ENCODE measurements around the gene ROM1. TPM values are rescaled to one million over a fixed set of nuclear protein-coding genes. Genes with fewer than 3 reads are reported as not detected.

Gene ROM1
- total RNA-seq, 1 experiment from 2014 or later: 2.7 TPM

- no peak for TF ChIP-seq REST (IDR thresholded peaks at IDR 0.05; ENCODE audit: insufficient read depth in 1 of 2, low read depth in 2 of 2, low read length in 1 of 2)
- no peak for TF ChIP-seq POLR2AphosphoS5 (IDR thresholded peaks at IDR 0.05; ENCODE audit: low read depth, low read length)
- no peak for TF ChIP-seq SIN3A (IDR thresholded peaks at IDR 0.05; ENCODE audit: borderline replicate concordance, insufficient read depth, low read depth, low read length)
- TF ChIP-seq, protein P1, sequence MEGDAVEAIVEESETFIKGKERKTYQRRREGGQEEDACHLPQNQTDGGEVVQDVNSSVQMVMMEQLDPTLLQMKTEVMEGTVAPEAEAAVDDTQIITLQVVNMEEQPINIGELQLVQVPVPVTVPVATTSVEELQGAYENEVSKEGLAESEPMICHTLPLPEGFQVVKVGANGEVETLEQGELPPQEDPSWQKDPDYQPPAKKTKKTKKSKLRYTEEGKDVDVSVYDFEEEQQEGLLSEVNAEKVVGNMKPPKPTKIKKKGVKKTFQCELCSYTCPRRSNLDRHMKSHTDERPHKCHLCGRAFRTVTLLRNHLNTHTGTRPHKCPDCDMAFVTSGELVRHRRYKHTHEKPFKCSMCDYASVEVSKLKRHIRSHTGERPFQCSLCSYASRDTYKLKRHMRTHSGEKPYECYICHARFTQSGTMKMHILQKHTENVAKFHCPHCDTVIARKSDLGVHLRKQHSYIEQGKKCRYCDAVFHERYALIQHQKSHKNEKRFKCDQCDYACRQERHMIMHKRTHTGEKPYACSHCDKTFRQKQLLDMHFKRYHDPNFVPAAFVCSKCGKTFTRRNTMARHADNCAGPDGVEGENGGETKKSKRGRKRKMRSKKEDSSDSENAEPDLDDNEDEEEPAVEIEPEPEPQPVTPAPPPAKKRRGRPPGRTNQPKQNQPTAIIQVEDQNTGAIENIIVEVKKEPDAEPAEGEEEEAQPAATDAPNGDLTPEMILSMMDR (IDR thresholded peaks at IDR 0.05): no peak
- TF ChIP-seq TCF7L2 (IDR thresholded peaks at IDR 0.05; ENCODE audit: low read depth, low read length): no peak
- CTCF ChIA-PET: interaction anchor here (0.6 kb wide), 1 partner anchor 13 kb away, joined by 3 read pairs; no protein-coding TSS in a partner anchor
- in situ Hi-C loops (cut with HindIII; ENCODE audit: low pct_unique_long_range_greater_than_20kb, low sequenced_read_pairs) (no loop called here), intact Hi-C loops (cut with micrococcal nuclease; ENCODE audit: unreplicated experiment) (no loop called here)
- H3K27ac ChIP-seq (ENCODE audit: low read length): peak overlapping the region; percentile 97
- peaks cover 8% of the 10 kb centered on the region for H3K4me1 ChIP-seq (ENCODE audit: control insufficient read depth, insufficient read depth, low read length)
- no peaks in the 10 kb centered on the region for H3K9me3 ChIP-seq (ENCODE audit: control insufficient read depth, insufficient read depth, low read depth, low read length)
- DNase-seq (ENCODE audit: low read depth, low spot score) (no peak), ATAC-seq (no peak)
- BruUV-seq (replicated peaks): no TSS peak
- no peaks in the 10 kb centered on the region for H3K27me3 ChIP-seq (ENCODE audit: control insufficient read depth, insufficient read depth, low read length)
- H3K36me3 ChIP-seq (ENCODE audit: control insufficient read depth, insufficient read depth, low read length): 0 out of 2 replicates have a peak, but pooled peaks cover 5% of the 10 kb centered on the region
- POLR2A ChIA-PET: interaction anchor here (0.6 to 1.1 kb wide), 4 partner anchors 12 to 17 kb away, joined by 4 to 9 read pairs (median 4); partner anchors contain the start of genes C11orf98 and CSKMT
- peak overlapping the region; percentile 86 to 93 for H3K4me3 ChIP-seq (ENCODE audit: low read depth in 2 of 2, low read length in 2 of 2)
Measured at GRCh38 chr11:62652161-62653006, 39.3 kb downstream of the ROM1 start.

GRCh38 chr11:62654297-62654696, 41.2 kb downstream of the ROM1 start:
- no peaks in the 10 kb centered on the region; the same call in 1 of the 2 replicates for H3K4me1 ChIP-seq (ENCODE audit: control insufficient read depth, insufficient read depth, low read length)
- H3K27me3 ChIP-seq (ENCODE audit: control insufficient read depth, insufficient read depth, low read length): no peaks in the 10 kb centered on the region
- ChIA-PET POLR2A (interaction anchor here (1.9 kb wide), 1 partner anchor 11 kb away, joined by 10 read pairs; the partner anchor contains the start of genes C11orf98 and CSKMT), CTCF (interaction anchor here (0.6 kb wide), 1 partner anchor 483 kb away, joined by 7 read pairs; no protein-coding TSS in a partner anchor)
- no TSS peak for BruUV-seq (replicated peaks)
- in situ Hi-C loops (cut with HindIII; ENCODE audit: low pct_unique_long_range_greater_than_20kb, low sequenced_read_pairs) (no loop called here), intact Hi-C loops (cut with micrococcal nuclease; ENCODE audit: unreplicated experiment) (no loop called here)
- peak overlapping the region; percentile 10 for H3K27ac ChIP-seq (ENCODE audit: low read length)
- no peaks in the 10 kb centered on the region for H3K9me3 ChIP-seq (ENCODE audit: control insufficient read depth, insufficient read depth, low read depth, low read length)
- DNase-seq (ENCODE audit: low read depth, low spot score) (no peak), ATAC-seq (no peak)
- no peak for TF ChIP-seq REST (IDR thresholded peaks at IDR 0.05; ENCODE audit: insufficient read depth in 1 of 2, low read depth in 2 of 2, low read length in 1 of 2)
- H3K36me3 ChIP-seq (ENCODE audit: control insufficient read depth, insufficient read depth, low read length): 0 out of 2 replicates have a peak, but pooled peaks cover 5% of the 10 kb centered on the region
- peak overlapping the region; percentile 29 to 93; a peak in 2 of 4 replicates for H3K4me3 ChIP-seq (ENCODE audit: low read depth in 2 of 2, low read length in 2 of 2)

Data from Panc1 (cell line).